ENCODE results near the gene COL11A2.

Gene COL11A2

DNA sequence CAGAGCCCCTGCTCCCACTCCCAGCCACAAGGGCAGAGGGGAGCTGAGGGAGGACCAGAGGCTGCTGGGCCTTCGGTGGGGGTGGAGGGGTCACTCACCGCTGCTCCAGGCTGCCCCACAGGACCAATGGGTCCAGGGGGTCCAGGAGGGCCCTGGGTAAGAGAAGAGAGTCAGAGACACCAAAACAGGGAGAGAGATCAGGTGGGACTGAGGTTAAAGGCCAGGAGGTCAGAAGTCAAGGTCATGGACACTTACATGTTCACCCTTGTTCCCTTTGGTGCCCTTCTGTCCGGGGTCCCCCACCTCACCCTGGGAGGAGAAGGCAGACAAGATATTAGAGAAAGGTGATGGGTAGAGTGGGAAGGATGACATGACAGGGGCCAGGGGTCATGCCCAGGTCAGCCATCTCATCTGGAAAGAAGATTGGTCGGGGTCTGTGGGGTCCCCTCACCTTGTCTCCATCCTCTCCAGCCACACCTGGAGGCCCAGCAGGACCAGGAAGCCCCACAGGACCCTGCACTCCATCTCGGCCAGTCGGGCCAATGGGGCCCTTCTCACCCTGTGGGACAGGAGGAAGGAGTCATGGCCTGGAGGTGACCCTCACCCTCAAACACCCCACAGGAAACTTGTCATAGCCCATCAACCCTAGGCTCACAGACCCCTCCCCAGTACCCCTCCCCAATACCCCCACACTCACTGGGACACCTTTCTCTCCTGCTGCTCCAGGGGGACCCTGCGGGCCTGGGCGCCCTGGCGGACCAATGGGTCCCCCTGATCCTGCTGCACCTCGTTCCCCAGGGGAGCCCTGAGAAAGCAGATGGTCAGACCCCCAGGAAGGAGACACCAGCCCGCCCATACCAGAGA, 21.0 kb downstream of the COL11A2 start:
- no peak for DNase-seq

DNA sequence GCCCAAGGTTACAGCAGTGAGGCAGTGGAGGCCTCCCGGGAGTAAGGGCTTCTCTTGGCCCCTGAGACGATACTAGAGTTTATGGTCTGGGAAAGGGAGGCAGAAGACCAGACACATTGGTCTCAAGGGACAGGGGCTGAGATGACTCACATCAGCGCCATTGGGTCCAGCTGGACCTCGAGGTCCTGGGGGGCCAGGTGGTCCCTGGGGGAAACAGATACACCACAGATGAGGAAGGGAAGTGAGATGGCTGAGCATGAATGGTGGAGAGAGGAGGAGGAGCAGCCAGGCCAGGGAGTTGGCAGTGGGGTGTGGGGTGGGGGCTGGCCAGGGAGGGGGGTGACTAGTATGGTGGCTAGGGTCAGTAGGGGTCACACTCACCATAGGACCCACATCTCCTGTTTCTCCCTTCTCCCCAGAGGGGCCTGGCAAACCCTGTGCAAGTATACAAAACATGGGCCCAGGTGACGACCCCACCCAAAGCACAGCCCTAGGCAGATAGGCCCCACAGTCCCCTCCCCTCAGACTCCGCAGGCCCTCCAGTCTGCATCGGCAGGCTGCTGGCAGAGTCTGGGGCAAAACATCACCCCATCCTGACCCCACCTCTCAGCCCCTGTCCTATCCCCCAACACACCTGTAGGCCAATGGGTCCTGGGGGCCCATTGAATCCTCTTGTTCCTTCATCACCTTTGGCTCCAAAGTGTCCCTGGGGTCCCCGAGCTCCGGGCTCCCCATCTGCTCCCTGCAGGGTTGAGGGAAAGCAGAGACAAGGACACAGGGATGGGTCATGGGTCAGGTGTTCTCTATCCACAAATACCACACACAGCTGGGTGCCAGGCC, 21.9 kb downstream of the COL11A2 start:
- DNase-seq: no peak

DNA sequence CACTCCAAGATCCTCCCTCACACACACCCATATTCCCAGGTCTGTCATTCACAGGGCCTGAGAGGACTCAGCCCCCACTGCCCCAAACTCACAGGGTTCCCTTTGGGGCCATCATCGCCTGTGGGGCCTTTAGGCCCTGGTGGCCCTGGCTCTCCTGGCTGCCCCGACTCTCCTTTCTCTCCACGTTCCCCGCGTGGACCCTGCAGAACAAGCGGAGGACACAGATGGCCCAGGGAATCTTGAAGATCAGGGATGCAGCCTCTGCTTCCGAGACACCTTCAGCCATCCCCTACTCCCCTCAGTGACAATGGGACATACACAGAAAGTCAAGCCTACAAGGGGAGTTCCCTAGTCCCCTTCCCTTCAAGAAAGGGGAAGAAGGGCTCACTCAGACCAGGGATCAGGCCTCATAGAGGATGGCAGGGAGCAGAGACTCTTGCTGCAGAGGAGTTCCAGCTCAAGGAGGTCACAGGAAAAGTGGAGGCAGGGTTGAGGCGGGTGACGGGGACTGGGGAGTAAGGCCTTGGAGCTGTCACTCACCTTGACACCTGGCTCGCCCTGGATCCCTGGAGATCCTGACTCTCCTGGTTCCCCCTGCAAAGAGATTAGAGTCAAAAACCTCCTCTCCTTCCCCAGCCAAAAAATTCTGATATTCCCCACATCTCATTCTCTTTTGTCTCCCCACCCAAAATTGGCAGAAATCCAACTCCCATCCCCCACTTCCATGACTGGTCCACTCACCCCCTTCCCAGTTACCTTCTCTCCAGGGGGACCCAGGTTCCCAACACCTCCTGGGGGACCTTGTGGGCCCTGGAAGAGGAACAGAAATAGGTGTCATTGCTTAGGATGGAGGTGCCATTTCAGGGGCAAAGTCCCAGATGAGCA, 22.7 kb downstream of the COL11A2 start:
- no peak for DNase-seq

DNA sequence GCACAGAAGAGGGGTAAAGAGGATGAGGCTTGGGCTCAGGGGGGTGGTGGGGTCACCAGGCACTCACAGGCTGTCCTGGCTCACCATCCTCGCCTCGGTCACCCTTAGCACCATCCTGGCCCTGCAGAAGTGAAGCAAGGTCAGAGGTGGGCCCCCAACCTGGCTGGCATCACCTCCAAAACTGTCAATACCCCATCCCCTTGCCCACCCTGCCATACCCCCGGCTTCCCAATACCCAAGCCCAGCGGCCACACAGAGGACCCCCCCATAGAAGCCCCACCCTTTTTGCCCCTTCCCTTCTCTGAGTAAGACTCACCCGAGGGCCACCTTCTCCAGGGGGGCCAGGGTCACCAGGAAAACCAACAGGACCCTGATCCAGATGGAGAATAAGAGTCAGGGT, 23.6 kb downstream of the COL11A2 start:
- no peak for DNase-seq

DNA sequence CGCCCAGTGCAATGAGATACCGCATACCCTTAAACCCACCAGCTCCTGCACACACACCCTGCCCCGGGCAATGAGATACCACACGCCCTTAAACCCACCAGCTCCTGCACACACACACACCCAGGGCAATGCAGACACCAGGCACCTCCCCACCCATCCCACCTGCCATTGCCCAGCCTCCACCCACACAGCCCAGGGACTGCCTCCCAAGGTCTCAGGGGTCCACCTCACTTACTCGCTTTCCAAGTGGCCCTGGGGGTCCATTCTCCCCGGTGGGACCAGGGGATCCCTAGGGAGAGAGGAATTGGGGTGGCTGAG, 24.0 kb downstream of the COL11A2 start:
- DNase-seq: no peak

DNA sequence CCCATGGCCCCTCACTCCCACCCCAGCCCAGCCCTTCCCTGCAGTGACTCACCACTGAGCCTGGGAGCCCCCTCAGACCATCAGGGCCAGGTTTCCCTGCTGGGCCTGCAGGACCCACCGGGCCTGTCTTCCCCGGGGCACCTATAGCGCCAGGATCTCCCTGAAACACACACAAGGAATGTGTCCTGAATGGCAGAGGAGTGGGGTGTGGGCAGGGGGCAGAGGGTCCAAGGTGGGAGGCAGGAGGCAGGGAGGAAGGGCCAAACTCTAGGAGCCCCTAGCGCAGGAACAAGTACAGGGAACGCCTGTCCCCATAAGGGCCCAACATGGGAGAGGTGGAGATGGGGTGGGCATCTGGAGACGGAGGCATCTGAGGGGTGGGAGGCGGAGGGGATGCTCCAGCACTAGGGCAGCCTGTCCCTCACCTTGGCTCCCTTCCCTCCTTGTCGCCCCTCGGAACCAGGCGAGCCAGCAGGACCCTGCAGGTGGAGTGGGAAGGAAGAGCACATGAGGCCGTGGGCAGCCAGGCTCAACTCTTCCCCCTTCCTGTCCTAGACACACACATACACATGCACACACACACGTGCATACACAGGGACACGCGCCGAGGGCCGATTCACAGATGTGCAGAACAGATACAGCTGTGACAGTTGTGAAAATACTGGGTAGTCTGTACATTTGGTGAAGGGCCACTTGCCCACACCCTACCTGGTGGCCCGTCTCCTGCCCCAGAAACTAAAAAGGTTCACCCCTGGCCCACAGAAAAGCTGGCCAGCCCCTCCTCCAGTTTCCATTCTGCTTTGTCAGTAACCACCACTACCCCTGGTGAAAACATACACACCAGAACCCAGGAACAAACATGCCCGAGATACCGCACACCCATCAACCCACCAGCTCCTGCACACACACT, 24.6 kb downstream of the COL11A2 start:
- DNase-seq: no peak

GRCh38 chr6:33166811-33167210, 25.5 kb downstream of the COL11A2 start:
- no peak for DNase-seq

- no peak for DNase-seq
These were observed 25.9 kb downstream of the COL11A2 start for GRCh38 chr6:33166363-33166762.

GRCh38 chr6:33165581-33166258, 26.5 kb downstream of the COL11A2 start:
- DNase-seq: no peak

DNA sequence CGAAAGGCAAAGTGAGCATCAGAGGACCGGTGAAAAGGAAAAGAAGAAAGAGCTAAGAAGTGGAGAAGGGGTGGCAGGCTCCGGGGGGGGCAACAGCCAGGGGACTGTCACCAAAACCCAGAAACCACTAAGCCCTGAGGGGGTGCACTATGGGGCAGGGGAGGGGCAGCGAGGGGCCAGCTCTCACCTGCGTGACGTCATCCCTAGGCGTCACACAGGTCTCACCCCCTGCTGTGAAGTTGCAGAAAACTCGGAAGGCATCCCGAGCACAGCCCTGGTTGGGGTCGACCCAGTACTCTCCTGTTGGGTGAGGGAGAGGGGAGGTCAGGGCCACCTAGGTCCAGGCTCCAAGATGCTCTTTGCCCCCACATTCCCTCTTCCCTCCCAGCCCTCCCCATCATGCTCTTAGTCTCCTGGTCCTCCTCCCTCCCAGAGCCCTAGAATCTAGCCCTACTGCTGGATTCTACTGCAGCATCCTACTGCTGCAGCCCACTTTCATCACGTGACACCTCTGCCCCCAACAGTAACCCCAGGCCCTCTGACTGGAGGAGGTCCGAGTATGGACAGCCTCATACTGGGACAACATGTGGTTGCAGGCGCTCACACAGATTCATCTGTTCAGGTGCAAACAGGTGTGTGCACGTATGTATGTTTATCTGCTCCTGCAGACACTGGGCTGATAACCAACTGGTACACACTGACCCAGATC, 27.4 kb downstream of the COL11A2 start:
- no peak for DNase-seq

DNA sequence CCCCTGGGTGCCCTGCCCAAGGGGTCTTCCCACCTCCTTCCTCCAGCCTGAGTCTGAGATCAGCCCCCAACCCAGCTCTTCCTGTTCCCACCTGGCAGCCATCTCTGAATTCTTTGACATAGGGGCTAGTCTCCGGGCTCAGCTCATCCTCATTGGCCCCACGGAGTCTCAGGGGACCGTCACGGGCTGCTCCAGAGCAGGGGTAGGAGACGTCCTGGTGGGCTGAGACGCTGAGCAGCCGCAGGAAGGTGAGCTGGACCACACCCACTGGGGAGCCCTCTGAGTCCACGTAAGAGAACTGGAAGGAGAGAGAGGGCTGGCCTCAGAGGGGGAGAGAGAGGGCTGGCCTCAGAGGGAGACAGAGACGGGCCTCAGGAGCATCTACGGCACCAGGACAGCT, 28.1 kb downstream of the COL11A2 start:
- no peak for DNase-seq

DNA sequence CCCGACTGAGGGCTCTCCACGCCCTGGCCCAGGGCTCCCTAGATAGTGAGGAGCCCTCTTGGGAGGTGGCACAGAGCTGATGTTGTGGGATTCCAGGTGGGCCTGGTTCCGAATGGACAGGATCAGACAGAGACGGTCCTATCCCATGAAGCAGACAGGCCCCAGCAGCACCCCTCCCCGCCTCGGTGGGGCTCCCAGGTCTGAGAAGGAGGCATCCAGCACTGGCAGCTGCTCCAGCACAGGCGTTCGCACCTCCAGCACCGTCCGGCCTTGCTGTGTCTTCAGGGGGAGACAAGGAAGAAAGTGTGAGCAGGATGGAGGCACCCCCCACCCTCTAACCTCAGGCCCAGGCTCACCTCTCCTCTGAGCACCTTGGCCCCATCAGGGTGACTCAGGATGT, 28.7 kb downstream of the COL11A2 start:
- no peak for DNase-seq

GRCh38 chr6:33161354-33162331, 30.6 kb downstream of the COL11A2 start:
- peak; percentile 74 for DNase-seq

DNA sequence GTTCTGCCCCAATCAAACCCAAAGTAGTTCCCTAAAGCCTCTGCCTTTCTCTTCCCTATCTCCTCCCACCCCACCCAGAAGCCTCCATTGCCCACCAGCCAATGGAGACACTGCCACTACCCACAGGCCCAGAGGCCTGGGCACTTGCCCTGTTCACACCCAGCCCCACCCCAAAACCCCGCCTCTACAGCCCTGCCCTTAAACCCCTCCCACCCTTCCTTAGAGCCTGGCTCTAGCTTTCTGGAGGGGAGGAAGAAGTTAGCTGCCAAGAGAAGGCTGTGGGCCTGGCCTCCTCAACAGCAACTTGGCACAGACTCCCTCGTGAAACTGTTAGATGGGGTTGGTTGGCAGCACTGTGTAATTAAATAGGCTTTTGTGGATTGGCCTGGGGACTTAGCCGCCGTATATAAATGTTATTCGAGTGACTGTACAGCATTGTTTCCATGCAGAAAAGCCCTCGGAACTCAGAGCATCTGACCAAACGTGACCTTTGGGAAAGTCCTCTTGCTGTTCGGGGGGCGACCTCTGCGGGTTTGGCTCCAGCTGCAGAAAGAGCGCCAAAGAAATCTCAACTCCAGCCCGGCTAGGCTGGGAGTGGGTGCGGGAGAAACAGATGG, 31.4 kb downstream of the COL11A2 start:
- DNase-seq: no peak

- DNase-seq: no peak
These were observed 32.2 kb downstream of the COL11A2 start for GRCh38 chr6:33160096-33160495.

- DNase-seq: no peak
These were observed 35.3 kb downstream of the COL11A2 start for GRCh38 chr6:33156964-33157363.

- no peak for DNase-seq
These were observed 35.7 kb downstream of the COL11A2 start for GRCh38 chr6:33156561-33156960.

DNA sequence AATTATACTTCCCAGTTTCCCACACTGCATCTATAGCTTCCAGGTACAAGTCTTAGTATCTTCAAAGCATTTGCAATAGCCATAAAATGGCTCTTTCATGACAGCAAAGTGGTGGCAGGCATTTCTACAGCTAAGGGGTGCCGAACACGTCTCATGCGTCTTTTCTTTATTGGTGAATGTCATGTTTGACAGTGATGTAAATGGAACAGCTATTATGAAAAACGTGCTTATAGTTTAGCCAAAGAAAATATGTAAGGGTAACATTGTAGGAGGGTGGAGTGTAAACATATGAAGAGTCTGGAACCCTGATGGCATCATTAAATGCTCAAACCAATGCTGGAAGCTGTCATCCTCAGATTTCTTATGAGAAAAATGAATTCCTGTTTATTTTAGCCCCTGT, 37.9 kb downstream of the COL11A2 start:
- DNase-seq: no peak

DNA sequence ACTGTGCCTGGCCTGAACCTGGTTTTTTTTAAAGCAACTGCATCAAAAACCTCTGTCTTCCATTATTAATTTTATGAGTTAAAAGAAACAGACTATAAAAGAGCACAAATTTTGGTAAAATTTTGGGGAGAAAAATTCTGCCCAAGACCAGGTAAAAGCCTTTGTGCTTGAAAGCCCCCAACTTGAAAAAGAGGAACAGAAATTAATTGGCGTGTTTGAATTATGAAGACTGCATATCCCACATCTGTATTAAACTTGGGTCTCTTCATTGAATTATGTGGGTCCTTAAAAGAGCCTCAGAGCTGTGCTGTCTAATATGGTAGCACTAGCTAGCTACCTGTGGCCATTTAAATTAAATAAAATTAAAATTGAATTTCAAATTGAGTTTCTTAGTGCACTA, 41.2 kb downstream of the COL11A2 start:
- DNase-seq: no peak
